Measurements from ENCODE around the gene KANSL3.

The KANSL3 gene

GRCh38 chr2:96608469-96609455 is 29.4 kb downstream of the KANSL3 start:
- no peak for DNase-seq (ENCODE audit: low read depth in 2 of 2)

- DNase-seq (ENCODE audit: low read depth in 2 of 2), result no peak
Observed at GRCh38 chr2:96604104-96604503, 34.0 kb downstream of the KANSL3 start.

- no peak for DNase-seq (ENCODE audit: low read depth in 2 of 2)
Observed at GRCh38 chr2:96602330-96602823, 35.7 kb downstream of the KANSL3 start.

- no peak for DNase-seq (ENCODE audit: low read depth in 2 of 2)
Observed at GRCh38 chr2:96601382-96602292, 36.5 kb downstream of the KANSL3 start.

- no peak for DNase-seq (ENCODE audit: low read depth in 2 of 2)
Observed at GRCh38 chr2:96599941-96600340, 38.2 kb downstream of the KANSL3 start.

GRCh38 chr2:96596596-96596995 is 41.5 kb downstream of the KANSL3 start:
- no peak for DNase-seq (ENCODE audit: low read depth in 2 of 2)

- DNase-seq (ENCODE audit: low read depth in 2 of 2), result no peak
Observed at GRCh38 chr2:96594691-96595152, 43.4 kb downstream of the KANSL3 start.

- no peak for DNase-seq (ENCODE audit: low read depth in 2 of 2)
Observed at GRCh38 chr2:96594282-96594681, 43.8 kb downstream of the KANSL3 start.

GRCh38 chr2:96591494-96591893 is 46.6 kb downstream of the KANSL3 start:
- DNase-seq (ENCODE audit: low read depth in 2 of 2), result no peak

- DNase-seq (ENCODE audit: low read depth in 2 of 2), result no peak
Observed at GRCh38 chr2:96591054-96591453, 47.1 kb downstream of the KANSL3 start.

- no peak for DNase-seq (ENCODE audit: low read depth in 2 of 2)
Observed at GRCh38 chr2:96587843-96588242, 50.3 kb downstream of the KANSL3 start.

GRCh38 chr2:96584017-96584416 is 54.1 kb downstream of the KANSL3 start:
- DNase-seq (ENCODE audit: low read depth in 2 of 2), result no peak

- no peak for DNase-seq (ENCODE audit: low read depth in 2 of 2)
Observed at GRCh38 chr2:96580771-96581170, 57.3 kb downstream of the KANSL3 start.

GRCh38 chr2:96579422-96579821 is 58.7 kb downstream of the KANSL3 start:
- no peak for DNase-seq (ENCODE audit: low read depth in 2 of 2)

- DNase-seq (ENCODE audit: low read depth in 2 of 2), result no peak
Observed at GRCh38 chr2:96578731-96579130, 59.4 kb downstream of the KANSL3 start.

- no peak for DNase-seq (ENCODE audit: low read depth in 2 of 2)
Observed at GRCh38 chr2:96577501-96577900, 60.6 kb downstream of the KANSL3 start.

- DNase-seq (ENCODE audit: low read depth in 2 of 2), result no peak
Observed at GRCh38 chr2:96575785-96576456, 62.2 kb downstream of the KANSL3 start.

- no peak for DNase-seq (ENCODE audit: low read depth in 2 of 2)
Observed at GRCh38 chr2:96574364-96574763, 63.7 kb downstream of the KANSL3 start.

- DNase-seq (ENCODE audit: low read depth in 2 of 2), result no peak
Observed at GRCh38 chr2:96568094-96568493, 70.0 kb downstream of the KANSL3 start.

GRCh38 chr2:96565111-96565510 is 73.0 kb downstream of the KANSL3 start:
- no peak for DNase-seq (ENCODE audit: low read depth in 2 of 2)

- no peak for DNase-seq (ENCODE audit: low read depth in 2 of 2)
Observed at GRCh38 chr2:96564563-96564962, 73.5 kb downstream of the KANSL3 start.

- DNase-seq (ENCODE audit: low read depth in 2 of 2), result no peak
Observed at GRCh38 chr2:96564026-96564425, 74.1 kb downstream of the KANSL3 start.
